ENCODE data around the gene NCKAP5.
A peak's percentile ranks its signal among the peaks of the same experiment; 100 is the strongest.

NCKAP5 gene

DNA sequence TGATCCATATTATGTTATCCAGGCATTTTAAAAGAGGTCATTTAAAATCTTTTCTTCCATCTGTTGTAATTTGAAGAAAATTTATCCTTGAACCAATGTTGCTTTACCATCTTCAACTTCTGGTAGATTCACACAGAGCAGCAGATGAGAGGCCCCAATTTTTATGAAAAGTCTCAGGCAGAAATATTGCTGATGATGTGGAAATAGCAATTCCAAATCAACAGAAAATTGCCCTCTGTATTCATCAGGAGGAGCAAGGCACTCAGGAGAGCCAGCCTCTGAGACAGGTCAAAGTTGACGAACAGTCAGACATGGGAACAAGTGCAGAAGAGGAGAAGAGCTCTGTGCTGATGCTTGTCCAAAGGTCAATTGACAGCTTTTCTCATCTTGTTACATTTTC lies 444.9 kb downstream of the NCKAP5 start:
- DNase-seq, result no peak

- no peak for DNase-seq
Observed at GRCh38 chr2:133122529-133122928, 445.7 kb downstream of the NCKAP5 start.

DNA sequence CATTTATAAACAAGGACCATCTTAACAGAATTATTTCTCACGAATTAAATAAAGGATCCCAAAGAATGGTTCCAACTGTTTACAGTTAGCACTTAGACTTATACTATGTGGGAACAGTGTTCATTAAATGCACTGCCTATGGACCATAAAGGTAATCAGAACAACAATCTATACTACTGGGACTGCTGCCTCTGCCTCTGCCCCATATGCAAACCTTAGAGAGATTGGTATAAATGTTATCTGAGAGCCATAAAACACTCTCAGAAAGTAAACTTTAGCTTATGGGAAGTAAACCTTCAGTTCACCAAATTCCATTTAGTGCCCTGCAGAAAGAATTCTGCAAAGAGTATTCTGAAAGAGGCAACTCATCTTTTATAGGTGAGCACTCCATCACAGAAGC lies 448.0 kb downstream of the NCKAP5 start:
- no peak for DNase-seq

- no peak for DNase-seq
Observed at GRCh38 chr2:133110201-133110600, 458.1 kb downstream of the NCKAP5 start.

DNA sequence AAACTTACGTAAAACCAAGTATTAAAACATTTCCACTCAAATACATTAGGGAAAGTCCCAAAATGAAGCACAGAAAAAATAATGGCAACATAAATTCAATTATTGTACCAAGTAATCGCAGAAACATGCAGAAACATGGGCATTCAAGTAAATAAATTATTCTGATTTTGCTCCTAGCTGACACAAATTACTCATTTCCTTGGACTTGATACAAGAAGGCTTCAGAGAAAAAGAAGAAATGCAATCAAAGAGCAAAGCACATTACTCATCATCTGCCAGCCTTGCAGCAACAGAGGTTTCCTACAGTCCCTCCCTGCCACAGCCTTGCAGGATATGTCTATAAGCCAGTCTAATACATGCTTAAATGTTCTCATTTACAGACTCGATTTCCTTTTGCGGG lies 458.5 kb downstream of the NCKAP5 start:
- DNase-seq, result peak; percentile 89

GRCh38 chr2:133107058-133107815 lies 461.0 kb downstream of the NCKAP5 start:
- no peak for DNase-seq

GRCh38 chr2:133104871-133105270 lies 463.4 kb downstream of the NCKAP5 start:
- DNase-seq, result no peak

- no peak for DNase-seq
Observed at GRCh38 chr2:133098787-133099186, 469.5 kb downstream of the NCKAP5 start.

- DNase-seq, result peak; percentile 54
Observed at GRCh38 chr2:133097666-133098065, 470.6 kb downstream of the NCKAP5 start.

- DNase-seq, result peak; percentile 21
Observed at GRCh38 chr2:133092571-133092970, 475.7 kb downstream of the NCKAP5 start.

DNA sequence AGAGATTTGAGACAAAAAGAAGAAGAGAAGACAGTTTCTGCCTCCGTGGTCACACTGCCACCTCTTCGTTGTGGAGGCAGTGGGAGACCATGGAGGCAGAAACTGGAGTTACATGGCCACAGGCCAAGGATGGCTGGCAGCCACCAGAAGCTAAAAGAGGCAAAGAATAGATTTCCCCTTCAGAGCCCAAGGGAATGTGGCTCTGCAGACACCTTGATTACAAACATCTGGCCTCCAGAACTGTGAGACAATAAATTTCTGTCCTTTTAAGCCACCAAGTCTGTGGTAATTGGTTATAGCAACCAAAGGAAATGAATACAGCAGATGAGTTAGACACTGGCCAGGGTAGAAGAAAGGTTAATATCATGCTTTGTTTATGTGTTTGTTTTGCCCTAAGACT lies 477.9 kb downstream of the NCKAP5 start:
- no peak for DNase-seq

DNA sequence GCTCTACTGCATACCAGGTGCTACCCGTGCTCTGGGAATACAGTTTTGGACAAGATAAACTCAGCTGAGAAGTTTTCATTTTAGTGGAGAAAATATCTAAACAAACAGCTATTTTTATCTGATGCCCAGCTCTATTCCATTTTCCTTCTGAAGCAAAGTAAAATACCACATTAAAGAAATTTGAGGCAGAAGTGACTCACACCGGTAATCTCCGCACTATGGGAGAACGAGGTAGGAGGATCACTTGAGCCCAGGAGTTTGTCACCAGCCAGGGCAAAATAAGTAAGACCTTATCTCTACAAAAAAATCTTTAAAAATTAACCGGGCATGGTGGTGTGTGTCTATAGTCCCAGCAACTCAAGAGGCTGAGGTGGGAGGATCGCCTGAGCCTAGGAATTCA lies 482.1 kb downstream of the NCKAP5 start:
- DNase-seq, result no peak

DNA sequence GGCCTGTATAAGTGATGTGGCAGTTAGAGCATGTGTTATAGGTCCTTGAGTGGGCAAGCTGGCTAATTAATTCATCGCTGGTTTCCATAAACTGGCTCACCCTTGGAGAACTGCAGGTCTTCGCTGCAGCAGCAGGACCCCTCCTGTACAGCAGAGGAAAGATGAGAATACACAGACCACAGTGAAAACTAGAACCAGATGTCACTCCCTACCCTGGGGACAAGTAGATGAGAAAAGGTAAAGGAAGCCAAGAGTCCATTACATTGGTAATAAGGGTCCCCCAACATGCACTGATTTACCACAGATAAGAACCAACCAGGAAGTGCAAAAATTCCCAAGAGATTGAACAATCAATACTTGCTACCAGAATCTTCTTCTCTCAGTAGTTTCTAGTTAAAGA lies 482.6 kb downstream of the NCKAP5 start:
- no peak for DNase-seq

GRCh38 chr2:133082034-133082433 lies 486.2 kb downstream of the NCKAP5 start:
- no peak for DNase-seq

- DNase-seq, result no peak
Observed at GRCh38 chr2:133080822-133081221, 487.4 kb downstream of the NCKAP5 start.

DNA sequence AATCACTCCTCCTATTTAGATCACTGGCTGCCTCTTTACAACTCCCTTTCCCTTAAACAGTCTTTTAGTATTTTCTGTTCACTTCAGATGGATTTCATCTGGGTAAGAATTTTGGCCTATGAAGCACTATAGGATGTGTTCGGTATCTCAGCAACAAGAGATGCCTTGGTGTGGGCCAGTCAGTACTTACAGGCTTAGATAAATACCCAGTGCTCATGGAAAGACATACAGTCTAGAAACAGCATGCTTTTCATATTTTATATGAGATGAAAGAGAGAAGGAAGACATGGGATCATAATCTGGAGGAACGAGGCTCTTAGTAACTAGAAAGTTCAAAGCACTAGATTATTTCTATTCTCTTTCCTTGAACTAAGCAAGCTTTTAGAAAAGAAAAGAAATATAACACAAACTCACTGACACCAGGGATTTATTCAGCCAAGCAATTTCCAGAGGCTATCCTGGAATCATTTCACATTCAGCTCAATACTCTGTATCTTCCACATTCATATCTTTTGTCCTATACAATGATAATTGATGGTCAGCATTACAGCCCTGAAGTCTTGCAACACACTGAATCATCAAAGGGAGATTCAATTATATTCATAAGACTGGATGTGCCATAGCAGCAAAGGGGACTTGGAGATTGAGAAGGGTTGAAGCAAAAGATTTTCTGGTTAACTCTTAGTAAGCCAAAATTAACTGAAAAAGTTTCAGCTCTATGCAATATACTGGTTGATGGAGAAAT lies 489.4 kb downstream of the NCKAP5 start:
- no peak for DNase-seq

GRCh38 chr2:133077269-133077822 lies 490.9 kb downstream of the NCKAP5 start:
- peak; percentile 21 for DNase-seq

GRCh38 chr2:133072837-133073694 lies 495.2 kb downstream of the NCKAP5 start:
- no peak for DNase-seq

DNA sequence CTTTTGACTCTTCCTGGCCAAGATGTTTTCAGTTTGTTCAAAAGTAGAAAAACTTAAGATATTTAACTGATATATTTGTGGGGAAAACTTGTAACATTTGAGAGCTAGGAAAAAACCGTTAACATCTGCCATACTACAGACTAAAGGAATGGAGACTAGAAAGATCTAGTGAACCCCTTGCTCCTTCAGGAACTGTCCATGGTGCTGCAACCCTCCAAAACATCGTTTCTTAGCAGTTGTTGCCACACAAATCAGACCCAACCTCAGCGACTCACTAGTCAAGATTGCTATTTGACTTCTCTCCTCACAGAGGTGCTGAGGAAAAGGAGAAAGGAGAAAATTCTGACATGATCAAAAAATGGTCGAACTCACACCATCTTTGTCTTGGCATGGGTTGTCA lies 504.5 kb downstream of the NCKAP5 start:
- peak; percentile 31 for DNase-seq

- DNase-seq, result peak; percentile 23
Observed at GRCh38 chr2:133062931-133063665, 505.2 kb downstream of the NCKAP5 start.

DNA sequence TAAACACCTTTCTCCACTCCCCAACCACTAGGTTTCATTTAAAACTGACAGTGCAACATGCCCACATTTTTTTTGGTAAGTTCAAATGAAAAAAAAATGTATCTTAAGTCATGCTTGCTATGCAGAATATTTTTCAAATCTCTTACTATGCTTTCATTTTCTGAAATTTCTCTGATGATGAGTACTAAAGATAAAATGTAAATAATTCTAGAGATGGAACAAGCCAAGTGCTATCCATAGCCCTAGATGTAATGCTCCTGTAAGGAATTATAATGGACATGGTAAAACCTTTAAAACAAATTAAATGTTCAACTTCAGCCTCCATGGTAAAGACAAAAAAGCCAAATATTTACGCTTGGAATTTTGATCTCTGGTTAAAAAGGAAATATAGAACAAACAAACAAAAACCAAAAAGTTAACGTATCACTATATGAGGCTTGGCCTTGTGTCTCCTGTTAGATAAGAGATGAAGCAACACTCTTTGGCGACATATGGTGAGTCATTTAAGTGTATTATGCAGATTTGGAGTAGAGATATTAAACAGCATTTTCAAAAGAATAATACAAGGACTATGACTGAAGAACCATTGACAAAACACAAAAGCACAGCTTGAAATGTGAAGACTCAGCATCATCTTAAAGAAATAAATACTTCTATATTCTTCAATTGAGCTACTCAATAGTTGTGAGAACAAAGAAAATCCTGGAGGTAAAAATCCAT lies 506.2 kb downstream of the NCKAP5 start:
- no peak for DNase-seq

GRCh38 chr2:133054297-133054696 lies 514.0 kb downstream of the NCKAP5 start:
- DNase-seq, result no peak

All from HCEC 1CT (cell line).